HK-2 (cell line): Measurements from ENCODE around the gene RNF17.
"Not testable (repeated sequence)": the region's sequence is repeated elsewhere in the genome, so short reads cannot be mapped to it uniquely, and the experiment has no call there.

ENCODE experiments used
- DNase-seq: peaks from one replicate; pipeline ENCODE4 v3.0.0-alpha.2; 2018; ENCODE audit not compliant: unreplicated experiment

The RNF17 gene

DNA sequence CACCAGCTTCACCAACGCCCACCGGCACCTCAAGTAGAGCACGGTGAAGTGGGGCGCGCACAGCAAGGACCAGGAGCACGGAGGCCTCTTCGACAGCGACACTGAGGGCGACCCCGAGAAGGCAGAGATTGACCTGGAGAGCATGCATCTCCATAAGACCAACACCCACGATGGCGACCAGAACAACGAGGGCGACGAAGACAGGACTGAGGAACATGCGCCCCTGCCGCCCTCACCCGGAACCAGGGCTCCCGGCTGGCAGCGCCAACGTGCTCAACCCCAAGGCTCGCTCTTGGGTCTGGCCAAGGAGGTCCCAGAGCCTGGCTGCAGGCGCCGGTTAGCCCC, 18.5 kb upstream of the RNF17 start:
- no peak for DNase-seq

DNA sequence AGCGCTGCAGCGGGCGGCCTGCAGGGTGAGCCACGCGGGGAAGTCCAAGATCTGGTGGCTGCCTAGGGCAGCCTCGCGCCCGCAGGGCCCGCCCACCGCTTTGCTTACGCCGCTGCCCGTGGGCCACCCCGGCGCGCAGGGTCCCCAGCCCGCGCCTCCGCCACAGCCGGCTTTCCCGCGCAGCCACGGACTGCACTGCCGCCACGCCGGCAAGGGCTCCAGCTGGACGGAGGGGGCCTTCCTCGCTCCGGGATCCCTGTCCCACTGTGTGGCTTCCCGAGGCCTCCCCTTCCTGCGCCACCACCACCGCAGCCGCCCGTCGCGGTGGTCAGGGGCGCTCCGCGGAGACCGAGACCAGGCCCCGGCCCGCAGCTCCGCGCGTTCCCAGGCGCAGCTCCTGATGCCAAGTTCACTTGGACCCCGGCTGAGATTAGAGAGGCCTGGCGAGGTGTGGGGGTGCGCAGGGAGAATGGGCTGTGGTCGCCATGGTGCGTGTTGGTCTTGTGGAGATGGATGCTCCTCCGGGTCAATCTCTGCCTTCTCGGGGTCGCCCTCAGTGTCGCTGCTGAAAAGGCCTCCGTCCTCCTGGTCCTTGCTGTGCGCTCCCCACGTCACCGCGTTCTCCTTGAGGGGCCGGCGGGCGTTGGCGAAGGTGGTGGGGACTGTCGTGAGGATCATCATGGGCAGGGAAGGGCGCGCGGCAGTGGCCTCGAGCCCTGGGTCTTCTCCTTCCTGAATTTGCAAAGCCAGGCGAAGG, 17.9 kb upstream of the RNF17 start:
- no peak for DNase-seq

DNA sequence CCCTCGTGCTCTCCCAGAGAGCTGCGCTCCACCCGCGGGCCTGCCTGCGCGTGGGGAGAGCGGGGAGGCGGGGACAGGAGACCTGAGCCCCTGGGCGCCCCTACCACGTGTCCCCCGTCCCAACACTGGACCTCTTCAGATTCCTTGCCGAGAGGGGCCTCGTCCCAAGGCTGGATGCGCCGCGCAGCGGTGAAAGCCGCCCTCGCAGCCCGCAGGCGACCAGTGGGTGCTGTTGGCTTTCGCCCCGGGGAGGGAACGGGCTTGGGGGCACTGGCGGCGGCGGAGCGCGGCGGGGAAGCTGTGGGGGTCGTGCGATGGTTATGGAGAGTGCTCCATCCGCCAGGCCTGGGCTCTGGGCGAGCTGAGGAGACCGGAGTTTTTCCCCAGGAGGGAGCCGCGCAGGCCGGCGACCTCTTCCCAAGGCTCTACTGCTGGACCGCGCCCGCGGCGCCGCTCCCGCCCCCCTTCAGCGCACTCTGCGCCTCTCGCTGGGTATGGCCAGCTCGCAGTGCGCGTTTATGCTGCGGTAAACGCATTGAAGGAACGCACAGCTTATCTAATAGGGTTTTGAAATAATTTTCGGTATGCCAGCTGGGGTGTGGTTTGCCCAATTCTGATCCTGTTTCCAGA, 17.2 kb upstream of the RNF17 start:
- DNase-seq = no peak

DNA sequence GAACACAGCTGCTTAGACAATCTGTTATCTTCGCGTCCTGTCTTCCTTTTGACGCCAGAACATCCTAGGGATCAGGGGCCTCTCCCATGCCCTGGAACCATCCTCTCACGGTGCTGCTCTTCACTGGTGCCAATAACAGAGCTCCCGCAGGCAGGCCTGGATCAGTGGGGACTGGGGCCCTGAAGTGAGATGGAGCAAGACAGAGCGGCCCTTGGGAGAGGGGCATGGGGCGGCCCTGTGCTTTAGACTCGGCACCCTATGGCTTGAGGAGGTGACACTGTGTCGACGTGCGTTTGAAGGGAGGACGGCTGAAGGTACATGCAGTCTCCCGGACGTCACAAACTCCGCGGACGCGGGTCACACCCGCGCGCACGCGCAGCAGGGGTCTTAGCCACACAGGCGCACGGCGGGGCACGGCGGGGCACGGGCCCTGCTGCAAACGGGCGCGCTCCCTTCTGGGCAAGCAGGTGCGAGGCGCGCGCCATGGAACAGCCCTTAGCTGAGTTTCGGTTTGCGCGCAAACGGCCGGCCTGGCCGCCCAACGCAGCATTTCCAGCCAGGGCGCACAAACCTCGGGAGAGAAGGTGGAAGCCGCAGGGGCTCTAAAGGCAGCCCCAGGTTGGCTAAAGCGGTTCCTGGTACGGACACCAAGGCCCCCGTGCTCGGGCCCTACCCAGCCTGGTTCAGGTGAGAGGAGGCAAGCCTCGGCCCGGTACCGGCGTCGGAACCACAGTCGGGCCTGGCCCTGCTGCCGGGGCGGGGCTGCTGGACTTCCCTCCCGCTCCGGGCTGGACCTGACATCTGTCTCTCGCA, 16.5 kb upstream of the RNF17 start:
- no peak for DNase-seq

DNA sequence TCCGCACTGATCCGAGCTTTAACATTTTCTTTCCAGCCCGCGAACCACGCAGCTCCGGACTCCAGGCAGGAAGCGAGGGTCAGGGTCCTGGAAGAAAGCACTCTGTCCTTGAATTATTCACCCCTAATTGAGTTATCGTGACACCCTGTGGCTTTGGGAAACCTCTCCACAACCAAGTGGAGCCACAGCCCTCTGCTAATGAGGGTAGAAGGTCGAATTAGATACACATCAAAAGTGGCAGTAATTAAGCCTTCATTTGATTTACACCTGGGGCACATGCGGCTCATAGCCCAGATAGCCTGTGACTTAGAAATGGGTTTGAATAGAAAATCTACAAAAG, 15.9 kb upstream of the RNF17 start:
- no peak for DNase-seq

DNA sequence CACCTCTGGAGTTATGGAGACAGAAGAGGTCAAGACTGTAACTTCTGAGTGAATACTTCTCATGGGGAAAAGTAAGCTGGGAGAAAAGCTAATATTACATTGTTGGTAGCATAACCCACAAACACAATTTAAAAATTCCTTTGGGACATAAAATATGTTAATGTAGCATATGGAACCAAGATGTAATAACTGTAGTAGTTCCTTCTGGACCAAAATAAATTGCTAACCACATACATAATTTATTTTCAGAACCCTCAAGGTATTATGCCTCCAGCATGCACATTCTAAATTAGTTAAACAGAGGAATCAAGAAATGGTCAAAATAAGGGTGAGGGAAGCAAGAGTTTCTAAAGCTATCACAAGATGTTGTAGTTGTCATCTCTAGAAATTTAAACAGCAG, 4.8 kb upstream of the RNF17 start:
- no peak for DNase-seq

DNA sequence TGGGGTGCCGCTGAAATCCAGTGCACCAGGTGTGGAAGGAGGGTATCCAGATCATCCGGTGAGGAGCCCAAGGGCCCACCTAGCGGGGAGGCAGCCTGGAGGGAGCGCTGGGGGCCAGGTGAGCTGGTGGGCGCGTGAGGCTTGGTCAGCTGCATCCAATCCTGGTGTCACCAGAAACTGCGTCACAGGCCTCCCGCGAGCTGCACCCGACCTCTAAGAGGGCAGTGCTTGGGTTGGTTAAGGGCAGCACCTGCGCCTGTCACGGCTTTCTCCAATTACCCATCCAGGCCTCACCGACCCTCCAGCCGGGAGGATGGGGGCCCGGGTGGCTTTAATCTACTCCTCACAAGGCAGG, 284 bp downstream of the RNF17 start:
- DNase-seq = no peak

DNA sequence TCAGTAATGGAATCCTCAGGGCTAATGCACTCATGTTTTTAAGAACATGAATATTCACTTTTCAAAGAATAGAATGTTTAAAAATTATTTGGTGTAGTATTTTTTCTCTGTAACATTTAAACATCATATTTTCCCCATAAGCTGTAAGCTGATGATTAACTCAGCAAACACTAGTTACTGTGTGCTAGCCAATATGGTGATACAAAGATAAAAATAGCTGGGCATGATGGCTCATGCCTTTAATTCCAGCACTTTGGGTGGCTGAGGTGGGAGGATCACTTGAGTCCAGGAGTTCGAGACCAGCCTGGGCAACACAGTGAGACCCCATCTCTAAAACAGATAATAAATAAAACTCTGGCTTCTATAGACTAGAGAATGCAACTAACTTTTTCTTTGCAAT, 13.2 kb downstream of the RNF17 start:
- no peak for DNase-seq

DNA sequence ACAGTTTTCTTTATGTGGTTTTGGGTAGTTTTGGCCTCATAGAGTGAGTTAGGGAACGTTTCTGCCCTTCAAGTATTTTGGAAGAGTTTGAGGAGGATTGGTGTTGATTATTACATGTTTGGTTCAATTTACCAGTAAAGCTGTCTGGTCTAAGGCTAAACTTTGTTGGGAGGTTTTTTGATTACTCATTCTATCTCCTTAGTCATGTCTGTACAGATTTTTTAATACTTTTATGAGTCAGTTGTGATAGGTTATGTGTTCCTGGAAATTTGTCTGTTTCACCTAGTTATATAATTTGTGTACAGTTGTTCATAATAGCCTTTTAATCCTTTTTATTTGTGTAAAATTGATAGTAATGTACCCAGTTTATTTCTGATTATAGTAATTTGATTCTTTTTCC, 20.4 kb downstream of the RNF17 start:
- DNase-seq = no peak

DNA sequence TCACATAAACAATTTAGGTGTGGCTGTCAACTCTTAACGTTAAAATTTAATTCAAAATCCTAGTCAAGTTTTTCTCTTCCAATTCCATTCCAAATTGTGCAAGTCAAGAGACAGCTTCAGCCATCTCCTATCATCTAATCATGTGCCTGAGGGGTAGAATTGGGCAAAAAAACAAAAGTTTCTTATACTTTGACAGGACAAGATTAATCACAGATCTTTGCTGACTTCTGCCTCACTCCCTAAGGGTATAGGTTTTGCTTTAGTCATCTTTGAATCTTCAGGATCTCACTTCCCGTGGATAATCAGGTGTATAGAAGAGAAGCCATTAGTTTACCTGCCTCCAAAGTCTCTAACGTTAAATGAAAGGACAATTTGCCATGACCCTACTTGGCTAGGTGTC, 24.6 kb downstream of the RNF17 start:
- DNase-seq = no peak

DNA sequence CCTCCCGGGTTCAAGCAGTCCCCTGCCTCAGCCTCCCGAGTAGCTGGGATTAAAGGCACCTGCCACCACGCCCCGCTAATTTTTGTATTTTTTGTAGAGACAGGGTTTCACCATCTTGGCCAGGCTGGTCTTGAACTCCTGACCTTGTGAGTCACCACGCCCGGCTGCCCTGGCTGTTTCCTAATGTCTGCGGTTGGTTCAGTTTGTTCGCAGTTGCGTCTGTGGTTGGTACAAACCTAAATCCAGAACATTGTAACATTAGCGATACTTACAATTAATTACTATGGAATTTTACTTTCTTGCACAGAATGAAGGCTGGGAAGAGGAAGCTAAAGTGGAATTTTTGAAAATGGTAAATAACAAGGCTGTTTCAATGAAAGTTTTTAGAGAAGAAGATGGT, 38.1 kb downstream of the RNF17 start:
- no peak for DNase-seq

DNA sequence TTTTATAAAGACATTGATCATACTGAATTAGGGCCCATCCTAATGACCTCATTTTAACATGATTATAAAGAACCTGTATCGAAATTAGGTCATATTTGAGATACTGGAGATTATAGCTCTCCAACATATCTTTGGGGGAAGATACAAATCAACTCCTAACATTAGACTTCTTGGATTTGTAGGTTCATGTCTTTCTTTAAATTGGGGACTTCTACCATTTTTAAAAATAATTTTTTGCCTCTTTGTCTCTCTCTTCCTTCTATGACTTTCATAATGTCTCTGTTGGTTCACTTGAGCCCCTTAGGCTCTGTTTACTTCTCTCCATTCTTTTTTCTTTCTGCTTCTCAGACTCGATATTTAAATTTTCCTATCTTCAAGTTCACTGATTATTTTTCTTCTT, 57.2 kb downstream of the RNF17 start:
- DNase-seq = no peak

DNA sequence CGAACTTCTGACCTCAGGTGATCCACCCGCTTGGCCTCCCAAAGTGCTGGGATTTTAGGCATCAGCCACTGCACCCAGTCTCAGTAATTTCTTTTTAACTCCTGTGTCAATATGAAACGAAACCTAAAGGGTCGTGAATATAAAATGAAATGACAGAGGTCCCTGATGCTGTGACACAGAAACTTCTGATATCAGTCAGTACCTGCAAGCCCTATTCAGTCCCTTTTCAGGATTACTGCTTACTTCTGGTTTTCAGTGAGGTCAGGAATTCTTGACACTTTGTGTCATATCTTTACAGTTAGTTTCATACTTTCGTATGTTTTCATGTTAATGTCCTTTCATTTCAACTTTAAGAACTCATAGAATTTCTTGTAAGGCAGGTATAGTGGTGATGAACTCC, 58.7 kb downstream of the RNF17 start:
- no peak for DNase-seq

DNA sequence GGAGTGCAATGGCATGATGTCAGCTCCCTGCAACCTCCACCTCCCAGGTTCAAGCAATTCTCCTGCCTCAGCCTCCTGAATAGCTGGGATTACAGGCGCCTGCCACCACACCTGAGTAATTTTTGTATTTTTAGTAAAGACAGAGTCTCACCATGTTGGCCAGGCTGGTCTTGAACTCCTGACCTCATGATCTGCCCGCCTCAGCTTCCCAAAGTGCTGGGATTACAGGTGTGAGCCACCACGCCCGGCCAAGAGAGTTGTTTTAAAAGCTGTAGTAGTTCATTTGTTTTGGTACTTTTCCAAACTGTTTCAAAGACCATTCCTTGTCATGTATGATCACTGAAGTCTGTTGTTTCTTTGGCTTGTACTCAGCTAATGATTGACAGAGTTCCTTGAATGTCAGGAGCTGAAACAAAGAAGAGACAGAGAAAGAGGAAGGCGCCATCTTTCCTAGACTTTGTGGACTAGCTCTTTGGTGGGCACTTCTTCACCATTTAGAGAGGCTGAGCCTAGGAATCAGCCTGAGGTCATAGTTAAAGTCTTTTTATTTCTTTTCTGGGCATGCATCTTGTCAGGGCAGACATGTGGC, 59.2 kb downstream of the RNF17 start:
- DNase-seq = not testable (repeated sequence)

DNA sequence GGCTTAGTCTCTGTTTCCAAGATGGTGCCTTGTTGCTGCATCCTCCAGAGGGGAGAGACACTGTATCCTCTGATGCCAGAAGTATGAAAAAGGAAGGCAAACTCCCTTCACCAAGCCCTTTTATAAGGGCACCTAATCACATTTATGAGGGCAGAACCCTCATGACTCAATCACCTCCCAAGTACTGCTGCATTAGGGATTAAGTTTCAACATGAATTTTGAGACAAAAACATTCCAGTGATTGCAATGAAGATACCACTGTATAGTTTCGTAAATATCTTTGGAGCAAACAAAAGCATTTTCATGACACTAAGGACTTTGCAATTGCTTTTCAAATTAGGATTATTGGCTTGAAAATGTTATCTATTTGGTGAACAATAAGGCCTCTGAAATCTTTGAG, 63.8 kb downstream of the RNF17 start:
- DNase-seq = no peak

DNA sequence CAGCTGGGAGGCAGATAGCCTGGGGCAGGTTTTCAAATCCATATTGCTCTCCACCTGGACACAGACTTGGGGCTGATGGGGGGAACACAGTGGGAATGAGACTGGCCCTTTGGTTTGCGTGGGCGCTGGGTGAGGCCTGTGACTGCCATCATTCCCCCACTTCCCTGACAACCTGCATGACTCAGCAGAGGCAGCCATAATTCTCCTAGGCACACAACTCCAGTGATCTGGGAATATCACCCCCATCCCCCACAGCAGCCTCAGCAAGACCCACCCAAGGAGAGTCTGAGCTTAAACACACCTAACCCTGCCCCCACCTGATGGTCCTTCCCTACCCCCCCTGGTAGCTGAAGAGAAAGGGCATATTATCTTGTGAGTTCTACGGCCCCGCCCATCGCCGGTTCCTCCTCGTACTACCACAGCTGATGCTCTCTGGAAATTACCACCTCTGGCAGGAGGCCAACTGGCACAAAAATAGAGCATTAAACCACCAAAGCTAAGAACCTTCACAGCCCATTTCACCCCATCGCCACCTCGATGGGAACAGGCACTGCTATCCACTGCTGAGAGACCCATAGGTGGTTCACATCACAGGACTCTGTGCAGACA, 71.0 kb downstream of the RNF17 start:
- DNase-seq = no peak

DNA sequence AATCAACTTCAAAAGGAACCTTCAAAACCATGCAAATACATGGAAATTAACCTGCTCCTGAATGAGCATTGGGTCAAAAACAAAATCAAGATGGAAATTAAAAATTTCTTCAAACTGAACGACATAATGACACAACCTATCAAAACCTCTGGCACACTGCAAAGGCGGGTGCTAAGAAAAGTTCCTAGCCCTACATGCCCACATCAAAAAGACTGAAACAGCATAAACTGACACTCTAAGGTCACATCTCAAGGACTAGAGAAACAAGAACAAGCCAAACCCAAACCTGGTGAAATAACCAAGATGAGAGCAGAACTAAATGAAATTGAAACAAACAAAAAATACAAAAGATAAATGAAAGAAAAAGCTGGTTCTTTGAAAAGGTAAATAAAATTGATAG, 73.6 kb downstream of the RNF17 start:
- not testable (repeated sequence) for DNase-seq

DNA sequence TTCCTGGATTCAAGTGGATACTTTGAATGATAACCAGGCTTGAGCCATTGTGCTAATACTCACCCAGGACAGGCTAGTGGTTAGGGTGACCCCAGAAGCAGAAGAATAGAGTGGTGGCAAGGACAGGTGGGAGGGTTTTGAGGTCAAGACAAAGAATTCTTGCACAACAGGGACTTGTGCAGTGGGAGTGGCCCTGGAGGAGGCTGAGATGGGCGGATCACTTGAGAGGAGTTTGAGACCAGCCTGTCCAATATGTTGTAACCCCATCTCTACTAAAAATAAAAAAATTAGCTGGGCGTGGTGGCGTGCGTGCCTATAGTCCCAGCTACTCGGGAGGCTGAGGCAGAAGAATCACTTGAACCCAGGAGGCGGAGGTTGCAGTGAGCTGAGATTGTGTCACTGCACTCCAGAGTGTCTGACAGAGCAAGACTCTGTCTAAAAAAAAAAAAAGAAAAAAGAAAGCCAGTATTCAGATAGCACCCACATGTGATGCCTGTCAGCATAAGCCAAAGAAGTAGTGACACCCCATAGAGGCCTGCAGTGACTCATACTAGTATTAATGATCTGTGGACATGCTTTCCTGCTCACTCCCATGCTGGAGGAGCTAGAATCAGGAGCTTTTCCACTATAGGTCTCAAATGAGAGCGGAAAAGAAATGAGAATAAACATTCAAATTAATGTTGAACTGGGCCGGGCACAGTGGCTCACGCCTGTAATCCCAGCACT, 78.7 kb downstream of the RNF17 start:
- peak; percentile 4 for DNase-seq

DNA sequence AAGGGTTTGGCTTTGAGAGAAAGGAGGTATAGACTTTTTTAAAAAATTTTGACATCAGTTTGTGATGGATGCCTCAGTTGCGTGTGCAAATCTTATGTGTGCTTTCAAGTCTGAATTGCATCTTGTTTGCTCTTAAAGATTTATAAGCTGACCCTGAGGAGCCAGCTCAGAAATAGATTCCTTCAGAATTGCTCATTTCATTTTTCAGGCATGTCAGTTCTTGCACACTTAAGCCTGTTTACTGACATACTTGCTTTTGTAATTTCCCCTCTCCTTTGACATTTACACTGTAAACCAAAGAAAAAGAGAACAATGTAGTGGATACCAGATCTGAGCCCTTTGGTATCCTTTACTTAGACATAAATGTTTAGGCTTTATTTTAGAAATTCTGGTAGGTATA, 87.6 kb downstream of the RNF17 start:
- no peak for DNase-seq

DNA sequence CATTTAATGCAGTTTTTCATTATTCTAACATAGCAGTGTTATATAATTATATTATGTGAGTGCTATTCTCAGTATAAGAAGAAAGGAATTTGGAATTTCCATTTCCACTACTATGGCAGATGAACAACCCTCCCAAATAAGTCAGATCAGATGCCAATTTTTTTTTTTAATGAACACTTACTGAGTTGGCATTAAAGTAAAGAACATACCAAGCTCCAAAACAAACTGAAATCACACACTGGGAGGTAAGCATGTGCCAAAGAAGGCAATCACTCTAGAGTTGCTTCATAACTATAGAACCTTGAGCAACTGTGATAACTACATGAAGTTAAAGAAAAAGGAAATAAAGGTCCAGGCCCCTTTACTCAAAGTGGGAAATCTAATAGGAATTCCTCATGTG, 90.3 kb downstream of the RNF17 start:
- DNase-seq = no peak

DNA sequence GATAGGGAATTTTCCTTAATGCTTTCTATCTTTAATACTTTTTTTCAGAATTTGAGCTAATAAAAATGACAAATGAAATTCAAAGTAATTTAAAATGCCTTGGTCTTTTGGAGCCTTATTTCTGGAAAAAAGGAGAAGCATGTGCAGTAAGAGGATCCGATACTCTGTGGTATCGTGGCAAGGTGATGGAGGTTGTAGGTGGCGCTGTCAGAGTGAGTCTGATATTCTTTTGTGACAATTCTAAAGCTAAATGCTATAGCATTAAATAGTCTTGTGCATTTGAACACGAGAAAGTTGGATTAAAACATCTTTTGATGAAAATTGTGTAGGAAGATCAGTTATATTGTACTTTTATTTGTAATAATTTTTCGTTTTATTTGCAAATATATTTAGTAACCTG, 95.0 kb downstream of the RNF17 start:
- no peak for DNase-seq

DNA sequence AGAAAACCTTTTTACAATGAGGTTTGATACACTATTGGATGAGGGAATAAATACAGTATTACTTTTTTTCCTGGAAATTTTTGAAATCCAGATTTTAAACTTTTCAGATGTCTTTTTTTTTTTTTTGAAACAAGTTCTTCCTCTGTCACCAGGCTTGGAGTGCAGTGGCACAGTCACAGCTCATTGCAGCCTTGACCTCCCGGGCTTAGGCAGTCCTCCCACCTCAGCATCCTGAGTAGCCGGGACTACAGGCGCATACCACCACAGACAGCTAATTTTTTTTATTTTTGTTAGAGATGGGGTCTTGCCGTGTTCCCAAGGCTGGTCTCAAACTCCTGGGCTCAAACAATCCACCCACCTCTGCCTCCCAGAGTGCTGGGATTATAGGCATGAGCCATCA, 96.8 kb downstream of the RNF17 start:
- no peak for DNase-seq
